Measurements from ENCODE around the gene CDH16.

The CDH16 gene

DNA sequence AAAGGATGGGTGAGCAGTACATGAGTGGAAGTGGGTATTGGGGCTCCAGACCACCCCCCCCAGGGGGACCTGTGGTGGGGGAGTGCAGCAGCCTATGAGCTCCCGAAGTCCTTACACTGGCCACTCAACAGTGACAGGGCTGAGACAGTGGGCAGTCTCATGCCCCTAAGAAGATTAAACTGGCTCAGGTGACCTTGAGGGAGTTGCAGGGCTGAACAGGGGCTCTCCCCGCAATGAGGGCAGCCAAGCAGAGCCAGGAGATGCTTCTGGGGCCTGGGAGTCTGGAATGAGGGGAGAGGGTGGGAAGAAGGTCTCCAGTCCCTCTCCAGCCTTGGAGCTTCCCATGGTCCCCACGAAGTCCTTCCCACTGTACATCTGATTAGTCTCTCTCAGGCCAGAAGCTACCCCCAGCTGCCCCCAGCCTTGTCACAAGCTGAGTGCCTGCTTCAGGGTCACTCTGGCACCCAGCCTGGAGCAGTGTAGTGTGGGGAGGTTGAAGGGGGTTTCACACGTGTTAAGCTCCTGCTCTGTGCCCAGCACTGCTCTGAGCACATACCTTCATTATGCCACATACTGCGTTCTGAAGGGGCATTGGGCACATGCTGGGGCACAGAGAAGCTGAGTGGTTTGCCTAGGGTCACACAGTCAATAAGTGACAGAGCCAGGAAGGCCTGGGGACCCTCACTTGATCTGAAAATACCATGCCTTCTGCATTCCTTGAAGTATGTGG lies 1.0 kb upstream of the CDH16 start:
- TF ChIP-seq SIN3A (IDR thresholded peaks at IDR 0.05; ENCODE audit: borderline replicate concordance, insufficient read depth, low read length) (no peak), REST (IDR thresholded peaks at IDR 0.05; ENCODE audit: insufficient read depth in 1 of 2, low read depth in 2 of 2, low read length in 2 of 2) (no peak), POLR2AphosphoS5 (IDR thresholded peaks at IDR 0.05; ENCODE audit: low read depth, low read length) (no peak), TAF1 (IDR thresholded peaks at IDR 0.05; ENCODE audit: borderline replicate concordance, insufficient read depth, low read length) (no peak), FOXP2 (optimal IDR thresholded peaks at IDR 0.05; ENCODE audit: borderline replicate concordance, extremely low read depth, extremely low read length, insufficient read depth) (no peak)

DNA sequence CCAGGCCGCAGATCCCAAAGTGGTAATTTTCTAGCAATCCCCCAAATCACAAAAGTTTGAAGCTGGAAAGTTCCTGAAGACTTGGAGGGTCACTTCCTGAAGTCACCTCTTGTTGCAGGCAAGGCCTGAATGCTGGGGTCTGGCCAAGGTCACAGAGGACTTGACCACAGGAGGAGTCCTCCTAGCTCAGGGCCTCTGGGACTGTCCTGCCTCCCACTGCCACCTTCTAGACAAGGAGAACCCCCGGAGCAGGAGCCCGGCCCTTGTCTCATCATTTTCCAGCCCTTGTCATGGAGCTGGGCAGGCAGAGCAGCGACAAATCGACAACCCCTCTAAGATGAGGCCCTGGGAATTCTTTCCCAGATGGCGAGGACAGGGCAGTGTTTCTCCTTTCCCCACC lies 330 bp downstream of the CDH16 start:
- TF ChIP-seq TAF1 (IDR thresholded peaks at IDR 0.05; ENCODE audit: borderline replicate concordance, insufficient read depth, low read length) (no peak), FOXP2 (optimal IDR thresholded peaks at IDR 0.05; ENCODE audit: borderline replicate concordance, extremely low read depth, extremely low read length, insufficient read depth) (no peak), POLR2AphosphoS5 (IDR thresholded peaks at IDR 0.05; ENCODE audit: low read depth, low read length) (no peak), REST (IDR thresholded peaks at IDR 0.05; ENCODE audit: insufficient read depth in 1 of 2, low read depth in 2 of 2, low read length in 2 of 2) (no peak), SIN3A (IDR thresholded peaks at IDR 0.05; ENCODE audit: borderline replicate concordance, insufficient read depth, low read length) (no peak)

DNA sequence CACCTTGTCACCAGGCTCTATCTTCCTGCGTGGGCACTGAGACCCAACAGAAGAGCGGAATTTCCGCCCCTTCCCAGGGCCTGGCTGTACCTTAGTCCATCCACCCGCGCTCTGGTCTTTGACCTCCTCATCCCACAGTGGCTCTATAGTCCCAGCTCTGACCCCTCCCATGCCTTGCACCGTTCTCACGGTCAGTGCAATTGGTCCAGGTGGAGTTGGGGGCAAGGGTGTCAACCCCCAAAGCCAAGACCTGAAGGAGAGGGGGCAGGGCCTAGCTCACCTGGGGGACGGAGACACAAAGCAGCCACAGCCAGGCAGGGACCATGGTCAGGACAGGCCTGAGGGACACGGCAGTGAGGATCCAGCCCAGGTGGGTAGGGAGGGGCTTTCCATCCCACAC lies 944 bp downstream of the CDH16 start:
- TF ChIP-seq FOXP2 (optimal IDR thresholded peaks at IDR 0.05; ENCODE audit: borderline replicate concordance, extremely low read depth, extremely low read length, insufficient read depth) (no peak), POLR2AphosphoS5 (IDR thresholded peaks at IDR 0.05; ENCODE audit: low read depth, low read length) (no peak), TAF1 (IDR thresholded peaks at IDR 0.05; ENCODE audit: borderline replicate concordance, insufficient read depth, low read length) (no peak), SIN3A (IDR thresholded peaks at IDR 0.05; ENCODE audit: borderline replicate concordance, insufficient read depth, low read length) (no peak), REST (IDR thresholded peaks at IDR 0.05; ENCODE audit: insufficient read depth in 1 of 2, low read depth in 2 of 2, low read length in 2 of 2) (no peak)

GRCh38 chr16:66916518-66916917 lies 2.2 kb downstream of the CDH16 start:
- no peak for TF ChIP-seq FOXP2 (optimal IDR thresholded peaks at IDR 0.05; ENCODE audit: borderline replicate concordance, extremely low read depth, extremely low read length, insufficient read depth)
- TF ChIP-seq POLR2AphosphoS5 (IDR thresholded peaks at IDR 0.05; ENCODE audit: low read depth, low read length), result no peak
- no peak for TF ChIP-seq SIN3A (IDR thresholded peaks at IDR 0.05; ENCODE audit: borderline replicate concordance, insufficient read depth, low read length)
- TF ChIP-seq TAF1 (IDR thresholded peaks at IDR 0.05; ENCODE audit: borderline replicate concordance, insufficient read depth, low read length), result no peak
- TF ChIP-seq REST (IDR thresholded peaks at IDR 0.05; ENCODE audit: insufficient read depth in 1 of 2, low read depth in 2 of 2, low read length in 2 of 2), result no peak
